NCI-H82 (cell line): Measurements from ENCODE around the gene CHST7.

ENCODE experiments used
- DNase-seq: peaks from one replicate; lab custom pipeline; 2025; lab: John Stamatoyannopoulos, UW

CHST7 gene

GRCh38 chrX:46573892-46574773, 568 bp downstream of the CHST7 start:
- peak; percentile 76 for DNase-seq

- DNase-seq: peak; percentile 50
These were observed 1.3 kb downstream of the CHST7 start for GRCh38 chrX:46574774-46575381.

DNA sequence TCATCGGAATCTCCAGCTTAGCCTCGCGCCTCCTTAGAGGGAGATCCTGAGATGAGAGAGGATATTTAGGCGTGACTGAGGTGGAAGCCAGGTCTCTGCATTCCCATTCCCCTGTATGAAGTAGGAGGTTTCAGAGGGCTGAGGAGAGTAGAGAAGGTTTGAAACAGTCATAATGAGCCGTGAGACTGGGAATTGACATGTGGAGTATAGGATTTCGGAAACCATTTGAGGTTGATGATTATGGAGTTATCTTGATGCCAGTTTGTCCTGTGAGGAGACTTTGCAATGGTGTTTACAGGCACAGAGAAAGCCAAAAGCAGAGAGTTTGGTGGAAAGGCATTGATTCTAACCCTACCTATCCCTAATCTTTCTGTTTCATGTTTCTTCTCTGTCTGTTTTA, 2.0 kb downstream of the CHST7 start:
- DNase-seq: no peak

DNA sequence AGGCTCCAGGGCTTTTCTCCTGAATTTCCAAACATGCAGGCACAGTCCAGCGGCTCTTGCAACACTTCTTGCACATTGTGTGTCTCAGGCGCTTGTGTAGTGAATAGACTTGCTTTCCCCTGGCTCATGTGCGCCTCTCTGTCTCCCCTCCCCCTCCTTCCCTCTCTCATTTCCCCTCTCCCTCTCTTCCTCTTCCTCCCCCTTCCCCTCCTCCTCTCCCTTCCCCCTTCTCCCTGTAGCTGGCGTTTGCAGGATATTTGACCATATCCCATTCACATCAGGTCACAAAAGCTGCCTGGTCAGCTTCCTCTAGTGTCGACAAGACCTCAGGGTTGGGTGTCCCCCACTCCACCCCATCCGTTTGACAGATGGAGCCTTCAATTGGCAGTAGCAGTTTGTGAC, 2.4 kb downstream of the CHST7 start:
- peak; percentile 40 for DNase-seq

- DNase-seq: no peak
These were observed 2.9 kb downstream of the CHST7 start for GRCh38 chrX:46576458-46576857.

DNA sequence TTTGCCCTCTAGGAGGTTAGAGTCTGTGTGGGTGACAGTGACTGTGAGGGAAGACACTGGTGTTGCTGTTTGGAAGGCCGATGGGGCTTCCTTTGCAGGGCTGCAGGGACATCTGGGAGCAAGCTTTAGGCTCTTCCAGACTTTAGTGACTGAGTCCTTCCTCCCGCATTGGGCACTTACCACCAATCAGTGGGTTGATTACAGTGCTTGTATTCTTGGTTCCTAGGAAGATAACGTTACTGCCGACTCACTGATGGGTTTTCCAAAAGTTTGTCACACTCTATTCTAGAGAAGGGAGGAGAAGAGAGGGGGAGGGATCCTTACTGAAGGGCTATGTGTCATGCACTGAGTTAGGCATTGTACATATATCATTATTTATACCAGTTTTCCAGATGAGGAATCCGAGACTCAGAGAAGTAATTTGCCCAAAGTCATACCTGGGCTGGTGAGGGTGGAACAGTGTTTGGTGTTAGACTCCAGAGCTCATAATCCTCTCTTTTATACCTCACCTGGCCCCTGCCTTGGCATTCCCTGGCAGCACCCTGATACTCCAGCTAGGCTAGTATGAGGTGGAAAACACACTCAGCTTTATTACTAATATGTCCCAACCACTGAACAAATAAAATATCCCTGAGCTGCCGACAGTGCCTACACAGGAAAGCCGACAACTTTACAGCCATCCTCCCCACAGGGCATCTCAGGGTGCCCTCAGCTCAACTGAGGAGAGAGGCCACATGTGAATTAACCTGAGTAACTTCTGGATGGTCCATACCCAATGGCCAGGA, 3.8 kb downstream of the CHST7 start:
- no peak for DNase-seq

DNA sequence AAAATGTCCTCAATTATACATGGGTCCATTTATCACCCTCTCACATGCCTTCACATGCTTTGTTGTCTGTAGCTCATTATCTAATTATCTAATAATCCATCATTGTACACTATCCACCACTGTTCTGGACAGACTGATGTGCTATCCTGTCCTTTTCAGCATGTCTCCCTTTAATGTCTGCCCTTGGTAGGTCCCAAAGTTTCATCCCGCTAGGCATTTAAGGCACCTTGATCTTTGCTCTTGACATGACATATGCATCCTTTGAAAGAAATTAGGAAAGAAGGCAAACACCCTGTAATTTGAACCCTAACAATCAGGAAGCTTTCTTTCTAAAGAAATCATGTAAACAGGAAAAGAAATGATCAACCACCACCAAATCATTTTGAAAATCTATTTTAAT, 5.7 kb downstream of the CHST7 start:
- DNase-seq: no peak

DNA sequence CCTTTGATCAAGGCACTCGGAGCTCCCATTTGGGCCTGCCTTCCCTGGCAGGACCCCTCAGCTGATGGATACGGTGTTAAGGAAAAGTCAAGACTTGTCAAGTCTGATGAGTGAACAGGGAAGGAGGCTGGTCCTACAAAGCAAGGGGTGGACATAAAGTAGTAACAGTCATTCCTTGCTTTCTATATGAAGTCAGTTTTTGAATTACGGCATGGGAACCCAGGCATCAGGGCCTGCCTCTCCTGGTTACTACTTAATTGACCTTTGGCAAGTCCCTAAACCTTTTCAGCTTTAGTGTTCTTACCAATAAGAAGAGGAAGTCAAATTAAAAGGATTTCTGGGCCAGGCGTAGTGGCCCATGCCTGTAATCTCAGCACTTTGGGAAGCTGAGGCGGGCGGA, 7.0 kb downstream of the CHST7 start:
- DNase-seq: no peak

GRCh38 chrX:46582325-46582724, 8.8 kb downstream of the CHST7 start:
- no peak for DNase-seq

- no peak for DNase-seq
These were observed 9.4 kb downstream of the CHST7 start for GRCh38 chrX:46582966-46583365.

- DNase-seq: no peak
These were observed 11.2 kb downstream of the CHST7 start for GRCh38 chrX:46584736-46585135.

GRCh38 chrX:46587158-46587557, 13.6 kb downstream of the CHST7 start:
- DNase-seq: no peak

GRCh38 chrX:46587753-46588171, 14.2 kb downstream of the CHST7 start:
- DNase-seq: no peak

GRCh38 chrX:46588263-46588662, 14.7 kb downstream of the CHST7 start:
- no peak for DNase-seq

DNA sequence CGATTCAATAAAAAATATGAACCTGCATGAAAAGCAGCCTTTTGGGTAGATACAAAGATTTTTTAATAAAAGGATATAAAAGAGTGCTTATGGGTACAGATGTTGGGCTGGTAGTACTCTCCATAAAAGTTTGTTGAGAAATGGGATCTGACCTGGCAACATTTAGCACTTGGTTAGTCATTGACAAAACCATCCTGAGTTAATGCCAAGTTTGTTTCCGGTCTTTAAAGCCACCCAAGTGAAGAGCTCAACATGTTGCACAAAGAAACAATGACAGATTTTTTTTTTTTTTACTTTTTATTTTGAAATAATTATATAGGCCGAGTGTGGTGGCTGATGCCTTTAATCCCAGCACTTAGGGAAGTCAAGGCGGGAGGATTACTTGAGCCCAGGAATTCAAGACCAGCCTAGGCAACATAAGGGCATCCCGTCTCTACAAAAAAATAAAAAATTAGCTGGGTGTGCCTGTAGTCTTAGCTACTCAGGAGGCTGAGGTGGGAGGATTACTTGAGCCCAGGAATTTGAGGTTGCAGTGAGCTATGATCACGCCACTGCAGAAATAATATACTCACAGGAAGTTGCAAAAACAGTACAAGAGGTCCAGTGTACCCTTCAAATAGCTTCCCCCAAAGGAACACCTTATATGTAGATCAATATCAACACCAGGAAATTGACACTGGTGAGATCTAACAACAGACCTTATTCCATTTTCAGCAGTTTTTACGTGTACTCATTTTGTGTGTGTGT, 16.6 kb downstream of the CHST7 start:
- DNase-seq: no peak

- no peak for DNase-seq
These were observed 21.5 kb downstream of the CHST7 start for GRCh38 chrX:46595084-46595483.

DNA sequence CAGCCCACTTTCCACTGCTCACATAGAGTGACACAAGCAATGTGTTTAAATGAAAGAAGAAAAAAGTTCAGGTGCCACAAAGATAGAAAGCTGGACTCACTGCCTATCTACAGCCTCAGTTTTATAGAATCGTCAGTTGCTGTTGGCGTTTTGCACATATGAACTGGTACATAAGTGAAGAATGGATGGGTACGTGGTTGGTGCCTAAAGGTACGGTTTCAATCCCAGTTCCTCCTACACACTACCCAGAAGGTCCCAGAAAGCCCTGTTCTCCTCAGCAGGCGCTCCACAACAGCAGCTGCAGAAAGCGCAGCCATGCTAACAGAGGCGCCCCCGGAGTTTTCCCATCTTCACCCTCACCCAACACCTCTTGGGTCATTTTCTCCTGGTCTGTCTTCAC, 23.6 kb downstream of the CHST7 start:
- DNase-seq: no peak

GRCh38 chrX:46597771-46598170, 24.2 kb downstream of the CHST7 start:
- DNase-seq: no peak

DNA sequence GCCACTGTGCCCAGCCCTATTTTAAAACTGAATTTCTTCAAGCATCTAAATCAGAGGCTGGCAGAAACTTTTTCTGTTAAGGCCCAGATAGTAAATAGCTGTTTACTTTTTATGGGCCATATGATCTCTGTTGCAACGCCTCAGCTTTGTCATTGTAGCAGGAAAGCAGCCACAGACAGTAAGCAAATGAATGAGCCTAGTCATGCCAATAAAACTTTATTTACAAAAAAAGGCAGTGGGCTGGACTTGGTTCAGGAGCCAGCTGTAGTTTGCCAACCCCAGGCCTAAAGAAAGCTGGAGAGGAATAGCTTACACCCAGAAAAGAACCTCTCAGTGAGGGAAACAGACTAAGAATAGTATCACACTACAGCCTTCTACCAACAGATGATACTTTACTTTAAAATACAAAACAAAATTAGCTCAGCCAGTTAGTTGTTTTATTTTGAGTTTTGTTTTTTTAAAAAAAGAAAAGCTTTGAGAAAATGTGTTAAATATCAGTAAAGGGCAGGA, 25.5 kb downstream of the CHST7 start:
- no peak for DNase-seq

DNA sequence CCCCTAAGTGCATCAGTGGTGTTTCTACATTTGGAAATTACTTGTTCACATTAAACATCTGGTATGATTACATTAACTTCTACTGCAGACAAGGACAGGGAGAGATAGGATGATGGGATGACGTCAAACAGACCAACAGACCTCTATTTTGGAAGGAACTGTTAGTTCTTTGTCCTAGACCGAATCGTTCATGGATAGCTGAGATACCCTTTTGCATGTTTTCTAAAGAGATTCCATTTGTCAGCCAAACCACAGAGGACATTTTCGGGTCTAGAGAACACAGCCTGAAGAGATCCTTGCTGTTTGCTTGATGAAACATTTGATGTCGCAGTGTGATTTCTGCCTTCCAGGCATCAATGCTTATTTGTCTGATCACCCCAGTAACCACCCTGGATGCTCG, 27.7 kb downstream of the CHST7 start:
- no peak for DNase-seq

- DNase-seq: no peak
These were observed 29.0 kb downstream of the CHST7 start for GRCh38 chrX:46602468-46603102.
